HepG2 (cell line): Measurements from ENCODE around the gene CAPS2. TPM values are rescaled to one million over a fixed set of nuclear protein-coding genes. Genes with fewer than 3 reads are reported as not detected.

ENCODE experiments used
- ARID5B ChIP-seq: IDR thresholded peaks from 2 replicates; pipeline ENCODE4 v1.4.0; 2020; ENCODE audit warnings: mild to moderate bottlenecking, missing genetic modification reagents
- CREB1 ChIP-seq, 2 experiments: fragments of 450-650 bp in 1 of 2; IDR thresholded peaks; 2 replicates each; pipeline ENCODE4 v1.6.1; 2016 to 2017; ENCODE audit warnings: control low read depth in 1 of 2, mild to moderate bottlenecking in 1 of 2, missing compliant biosample characterization in 1 of 2, missing genetic modification characterization in 1 of 2
- FOSL2 ChIP-seq: sonication (generic); formaldehyde crosslinking; IDR thresholded peaks from 2 replicates; pipeline ENCODE4 v1.4.0; 2020; ENCODE audit warnings: missing genetic modification reagents
- GABPB1 ChIP-seq: IDR thresholded peaks from 2 replicates; pipeline ENCODE4 v1.6.1; 2016; ENCODE audit warnings: mild to moderate bottlenecking, missing genetic modification reagents, moderate library complexity, missing compliant biosample characterization
- GMEB2 ChIP-seq: IDR thresholded peaks from 2 replicates; pipeline ENCODE4 v1.6.1; 2016; ENCODE audit warnings: missing biosample characterization, missing genetic modification reagents, low read depth
- HNF4A ChIP-seq: sonication (generic); formaldehyde crosslinking; IDR thresholded peaks from 2 replicates; pipeline ENCODE4 v1.4.0; 2020; ENCODE audit warnings: missing genetic modification reagents
- KDM2A ChIP-seq: sonication (generic); formaldehyde crosslinking; IDR thresholded peaks from 2 replicates; pipeline ENCODE4 v1.4.0; 2020; ENCODE audit warnings: low read depth, missing genetic modification reagents, borderline replicate concordance
- KDM5A ChIP-seq: fragments of 200-600 bp; sonication (generic); IDR thresholded peaks from 2 replicates; pipeline ENCODE4 v1.7.0; 2018; ENCODE audit warnings: antibody characterized with exemption, mild to moderate bottlenecking, low read length, borderline replicate concordance
- SATB2 ChIP-seq: sonication (generic); formaldehyde crosslinking; IDR thresholded peaks from 2 replicates; pipeline ENCODE4 v1.5.0; 2020; ENCODE audit warnings: missing genetic modification reagents
- SMYD3 ChIP-seq: sonication (generic); formaldehyde crosslinking; IDR thresholded peaks from 2 replicates; pipeline ENCODE4 v1.8.1; 2023; ENCODE audit warnings: mild to moderate bottlenecking, missing genetic modification reagents
- ZBTB7B ChIP-seq: sonication (generic); formaldehyde crosslinking; IDR thresholded peaks from 2 replicates; pipeline ENCODE4 v1.4.0; 2020; ENCODE audit warnings: missing genetic modification reagents
- ZNF280D ChIP-seq: sonication (generic); formaldehyde crosslinking; IDR thresholded peaks from 2 replicates; pipeline ENCODE4 v1.5.1; 2020; ENCODE audit warnings: mild to moderate bottlenecking, missing genetic modification reagents
- ZNF33B ChIP-seq: sonication (generic); formaldehyde crosslinking; IDR thresholded peaks from 2 replicates; pipeline ENCODE4 v1.5.1; 2020; ENCODE audit warnings: mild to moderate bottlenecking, missing genetic modification reagents
- ZNF547 ChIP-seq: sonication (generic); formaldehyde crosslinking; IDR thresholded peaks from 2 replicates; pipeline ENCODE4 v1.5.1; 2020; ENCODE audit warnings: mild to moderate bottlenecking, missing genetic modification reagents
- ZNF782 ChIP-seq: sonication (generic); formaldehyde crosslinking; IDR thresholded peaks from 2 replicates; pipeline ENCODE4 v1.4.0; 2020; ENCODE audit warnings: missing genetic modification reagents, mild to moderate bottlenecking, borderline replicate concordance
- polyA plus RNA-seq, 8 experiments: library from polyadenylated mRNA; depleted of rRNA in 3 of 8; stranded (reverse) in 7 of 8; unstranded in 1 of 8; fragments of >200 nt; fragmentation: Illumina TruSeq in 4 of 8; extraction: Trizol in 4 of 8; gene quantifications; 2 replicates each; pipeline versions ENCODE4 v1.2.1 to v1.2.3, GENCODE V29; 2011 to 2016; ENCODE audit warnings: low read depth in 4 of 8, missing spikeins in 1 of 8, mixed read lengths in 1 of 8; ENCODE audit not compliant: insufficient read depth in 1 of 8
- total RNA-seq, 5 experiments: library from RNA; depleted of rRNA; stranded (reverse); fragments of >200 nt; fragmentation: Illumina TruSeq; extraction: Trizol; gene quantifications; 2 replicates each; pipeline ENCODE4 v1.2.3, GENCODE V29; 2016; ENCODE audit warnings: low read depth in 1 of 5
- TF ChIP-seq, protein P1 (sequence below): sonication (generic); formaldehyde crosslinking; IDR thresholded peaks from 2 replicates; pipeline ENCODE4 v1.4.0; 2020; ENCODE audit warnings: missing genetic modification reagents, borderline replicate concordance
- TF ChIP-seq, protein P2 (sequence below): sonication (generic); formaldehyde crosslinking; IDR thresholded peaks from 2 replicates; pipeline ENCODE4 v1.8.0; 2022; ENCODE audit warnings: missing genetic modification reagents, low read depth, mild to moderate bottlenecking, borderline replicate concordance

The CAPS2 gene
- total and polyA plus RNA-seq, 2 of the 13 experiments (the other 11 are each of a cell fraction or from before 2014, with no cell fraction given): 0.11 TPM; not detected in 1

GRCh38 chr12:75334384-75335030 is 4.4 kb upstream of the CAPS2 start, which contains the start of gene GLIPR1L1 (continued):
- TF ChIP-seq GMEB2 (CRISPR knock-in tag) (no peak), ZNF547 (CRISPR knock-in tag) (no peak), SATB2 (CRISPR knock-in tag) (no peak), SMYD3 (CRISPR knock-in tag) (no peak), ZNF782 (no peak), GABPB1 (CRISPR knock-in tag) (0 out of 2 replicates have a peak, but pooled peaks have one; percentile 21), CREB1 (IDR thresholded peaks at IDR 0.05) (no peak), CREB1 (CRISPR knock-in tag; IDR thresholded peaks at IDR 0.05) (no peak), KDM2A (CRISPR knock-in tag) (no peak), FOSL2 (peak; percentile 17; the same call in 1 of the 2 replicates), ZNF280D (no peak), ARID5B (no peak), HNF4A (CRISPR knock-in tag) (no peak), KDM5A (no peak), ZBTB7B (CRISPR knock-in tag) (no peak), ZNF33B (CRISPR knock-in tag) (no peak)
- TF ChIP-seq, protein P1, sequence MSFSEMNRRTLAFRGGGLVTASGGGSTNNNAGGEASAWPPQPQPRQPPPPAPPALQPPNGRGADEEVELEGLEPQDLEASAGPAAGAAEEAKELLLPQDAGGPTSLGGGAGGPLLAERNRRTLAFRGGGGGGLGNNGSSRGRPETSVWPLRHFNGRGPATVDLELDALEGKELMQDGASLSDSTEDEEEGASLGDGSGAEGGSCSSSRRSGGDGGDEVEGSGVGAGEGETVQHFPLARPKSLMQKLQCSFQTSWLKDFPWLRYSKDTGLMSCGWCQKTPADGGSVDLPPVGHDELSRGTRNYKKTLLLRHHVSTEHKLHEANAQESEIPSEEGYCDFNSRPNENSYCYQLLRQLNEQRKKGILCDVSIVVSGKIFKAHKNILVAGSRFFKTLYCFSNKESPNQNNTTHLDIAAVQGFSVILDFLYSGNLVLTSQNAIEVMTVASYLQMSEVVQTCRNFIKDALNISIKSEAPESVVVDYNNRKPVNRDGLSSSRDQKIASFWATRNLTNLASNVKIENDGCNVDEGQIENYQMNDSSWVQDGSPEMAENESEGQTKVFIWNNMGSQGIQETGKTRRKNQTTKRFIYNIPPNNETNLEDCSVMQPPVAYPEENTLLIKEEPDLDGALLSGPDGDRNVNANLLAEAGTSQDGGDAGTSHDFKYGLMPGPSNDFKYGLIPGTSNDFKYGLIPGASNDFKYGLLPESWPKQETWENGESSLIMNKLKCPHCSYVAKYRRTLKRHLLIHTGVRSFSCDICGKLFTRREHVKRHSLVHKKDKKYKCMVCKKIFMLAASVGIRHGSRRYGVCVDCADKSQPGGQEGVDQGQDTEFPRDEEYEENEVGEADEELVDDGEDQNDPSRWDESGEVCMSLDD: no peak
- TF ChIP-seq, protein P2, sequence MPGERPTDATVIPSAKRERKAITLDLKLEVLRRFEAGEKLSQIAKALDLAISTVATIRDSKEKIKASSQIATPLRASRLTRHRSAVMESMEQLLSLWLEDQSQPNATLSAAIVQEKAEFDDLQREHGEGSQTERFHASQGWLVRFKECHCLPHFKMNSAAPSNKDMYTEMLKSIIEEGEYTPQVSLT (CRISPR knock-in tag): no peak
